Stimulated activated CD8-positive, alpha-beta memory T cell treated with anti-CD3 and anti-CD28 coated beads, Interleukin-15, amount 100 ng/mL, for 24 hours (primary cell): ENCODE data around the gene MAPK13.

ENCODE experiments used
- DNase-seq: peaks from one replicate; pipeline ENCODE4 v3.0.0-alpha.2; 2020; ENCODE audit warnings: low read depth

Gene MAPK13

DNA sequence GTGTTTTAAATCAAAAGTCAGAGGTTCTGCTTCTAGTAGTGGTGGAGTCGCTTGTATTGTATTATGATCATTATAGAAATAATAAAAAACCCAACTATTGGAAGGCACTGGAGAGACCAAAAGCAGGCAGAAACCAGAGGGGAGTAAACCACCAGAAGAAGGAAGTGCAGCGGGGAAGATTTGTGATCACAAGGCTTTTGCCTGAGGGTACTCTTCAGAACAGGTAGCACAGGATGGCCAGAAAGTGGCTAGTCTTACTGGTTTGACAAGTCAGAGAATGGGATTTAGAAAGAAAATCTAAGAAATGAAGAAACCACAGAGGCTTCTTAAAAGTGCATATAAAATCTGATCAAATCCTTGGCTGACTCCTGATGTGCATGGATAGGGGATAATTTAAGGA is 24.0 kb downstream of the MAPK13 start:
- DNase-seq: no peak

DNA sequence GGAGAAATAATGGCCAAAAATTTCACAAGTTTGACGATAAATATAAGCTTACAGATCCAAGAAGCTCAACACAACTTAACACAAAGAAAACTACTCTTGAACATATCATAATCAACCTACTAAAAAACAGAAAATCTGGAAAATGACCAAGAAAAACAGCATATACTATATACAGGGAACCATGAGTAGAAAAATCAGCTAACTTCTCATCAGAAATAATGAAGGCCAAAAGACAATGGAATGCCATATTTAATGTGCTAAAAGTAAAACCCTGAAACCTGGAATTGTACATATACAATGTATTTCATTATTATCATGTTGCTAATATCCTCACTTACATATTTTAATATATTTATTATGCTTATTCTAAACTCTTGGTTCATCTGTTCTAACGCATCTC is 25.3 kb downstream of the MAPK13 start:
- no peak for DNase-seq

DNA sequence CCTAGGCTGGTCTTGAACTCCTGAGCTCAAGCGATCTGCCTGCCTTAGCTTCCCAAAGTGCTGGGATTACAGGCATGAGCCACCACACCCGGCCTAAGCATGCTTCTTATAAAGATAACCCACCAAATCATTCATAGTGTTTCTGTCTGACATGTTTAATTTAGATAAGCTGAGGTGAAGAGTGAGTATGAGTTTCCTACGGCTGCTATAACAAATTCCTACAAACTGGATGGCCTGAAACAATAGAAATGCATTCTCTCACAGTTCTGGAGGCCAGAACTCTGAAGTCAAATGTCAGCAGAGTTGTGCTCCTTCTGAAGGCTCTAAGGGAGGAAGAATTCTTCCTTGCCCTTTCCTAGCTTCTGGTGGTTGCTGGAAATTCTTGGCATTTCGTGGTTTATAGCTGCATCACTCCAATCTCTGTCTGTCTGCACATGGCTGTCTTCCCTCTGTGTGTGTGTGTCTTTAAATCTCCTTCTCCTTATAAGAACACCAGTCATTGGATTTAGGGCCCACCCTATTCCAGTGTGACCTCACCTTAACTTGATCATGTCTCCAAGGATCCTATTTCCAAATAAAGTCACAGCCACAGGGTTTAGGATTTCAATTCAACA is 29.9 kb downstream of the MAPK13 start:
- DNase-seq: no peak

DNA sequence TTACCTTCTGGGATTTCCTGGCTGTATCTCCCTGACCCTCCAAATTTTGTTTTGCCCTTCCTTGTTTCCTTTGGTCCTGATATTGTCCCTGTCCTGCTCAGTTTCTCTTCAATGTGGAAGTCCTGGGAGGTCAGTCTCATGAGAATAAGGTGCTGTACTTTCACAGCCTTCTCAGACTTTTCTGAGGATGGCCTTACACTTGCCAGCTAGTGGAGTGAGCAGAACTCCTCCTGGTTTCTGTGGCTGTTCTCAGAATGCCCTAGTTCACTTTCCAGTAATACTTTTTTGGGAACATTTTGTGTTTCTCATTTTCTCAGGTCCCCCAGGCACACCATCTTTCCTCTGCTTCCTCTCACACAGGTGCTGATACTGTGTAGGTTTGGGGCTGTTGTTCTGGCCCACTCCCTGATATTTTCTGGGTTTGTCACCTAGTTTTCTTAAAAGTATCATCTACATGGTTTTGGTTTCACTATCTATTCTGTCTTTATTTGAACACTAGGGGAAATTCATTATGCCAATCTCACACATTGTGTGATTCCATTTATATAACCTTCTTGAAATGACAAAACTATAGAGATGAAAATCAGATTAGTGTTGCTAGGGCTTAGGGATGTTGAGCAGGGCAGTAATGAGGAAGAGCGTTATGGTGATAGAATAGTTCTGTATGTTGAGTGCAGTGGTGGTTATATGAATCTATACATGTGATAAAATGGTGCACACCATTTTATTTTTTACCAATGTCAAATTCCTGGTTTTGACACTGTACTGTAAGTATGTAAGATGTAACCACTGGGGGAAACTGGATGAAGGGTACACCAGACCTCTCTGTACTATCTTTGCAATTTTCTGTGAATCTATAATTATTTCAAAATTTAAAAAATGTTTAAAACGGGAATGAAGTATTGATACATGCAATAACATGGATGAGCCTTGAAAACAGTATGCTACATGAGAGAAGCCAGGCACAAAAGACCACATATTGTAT is 39.0 kb downstream of the MAPK13 start:
- no peak for DNase-seq

DNA sequence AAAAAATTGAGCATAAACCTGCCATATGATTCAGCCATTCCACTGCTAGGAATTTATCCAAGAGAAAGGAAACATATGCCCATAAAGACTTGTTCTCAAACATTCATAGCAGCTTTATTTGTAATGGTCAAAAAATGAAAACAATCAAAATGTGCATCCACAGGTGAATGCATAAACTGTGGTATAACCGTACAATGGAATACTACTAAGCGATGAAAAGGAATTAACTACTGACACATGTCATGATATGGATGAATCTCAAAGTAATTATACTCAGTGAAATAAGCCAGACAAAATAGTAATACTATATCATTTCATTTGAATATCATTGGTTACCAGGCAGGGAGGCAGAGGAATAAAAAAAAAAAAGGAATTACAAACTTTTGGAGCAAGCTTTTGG is 40.4 kb downstream of the MAPK13 start:
- no peak for DNase-seq

DNA sequence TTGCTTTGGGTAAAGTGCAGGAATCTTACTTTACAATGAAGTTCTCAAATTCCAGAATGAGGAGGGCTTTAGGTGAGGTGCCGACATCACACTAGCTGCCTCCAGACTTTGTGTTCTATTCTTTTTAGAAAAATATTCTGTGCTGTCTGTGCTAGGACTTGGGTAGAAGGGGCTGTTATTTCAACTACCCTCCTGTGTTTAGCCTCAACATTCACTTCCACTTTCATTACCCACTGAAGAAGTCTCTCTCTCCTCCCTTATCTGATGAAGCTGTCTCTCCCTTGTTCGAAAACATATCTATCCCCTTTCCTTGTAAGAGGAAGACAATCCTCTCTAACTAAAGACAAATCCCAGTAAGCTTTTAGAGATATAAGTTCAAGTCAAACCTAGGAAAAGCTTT is 41.3 kb downstream of the MAPK13 start:
- DNase-seq: no peak

DNA sequence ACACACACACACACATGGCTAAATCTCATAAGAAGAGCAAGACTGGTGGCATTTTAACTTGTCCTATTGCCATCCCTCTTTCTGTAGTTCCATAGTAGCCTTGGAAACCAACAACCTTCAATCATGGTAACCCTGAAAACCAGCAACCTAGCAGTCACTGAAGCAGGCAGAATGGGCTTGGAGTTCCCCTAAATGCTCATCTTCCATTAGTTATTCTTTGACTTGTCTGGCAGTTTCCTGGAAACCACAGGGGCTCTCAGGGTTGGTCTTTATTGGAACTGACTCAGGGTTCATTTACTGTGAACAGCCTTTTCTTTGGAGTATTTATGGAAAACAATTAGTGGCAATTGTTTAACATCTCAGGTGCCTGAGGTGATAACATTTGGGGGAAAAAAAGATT is 46.9 kb downstream of the MAPK13 start:
- DNase-seq: no peak

DNA sequence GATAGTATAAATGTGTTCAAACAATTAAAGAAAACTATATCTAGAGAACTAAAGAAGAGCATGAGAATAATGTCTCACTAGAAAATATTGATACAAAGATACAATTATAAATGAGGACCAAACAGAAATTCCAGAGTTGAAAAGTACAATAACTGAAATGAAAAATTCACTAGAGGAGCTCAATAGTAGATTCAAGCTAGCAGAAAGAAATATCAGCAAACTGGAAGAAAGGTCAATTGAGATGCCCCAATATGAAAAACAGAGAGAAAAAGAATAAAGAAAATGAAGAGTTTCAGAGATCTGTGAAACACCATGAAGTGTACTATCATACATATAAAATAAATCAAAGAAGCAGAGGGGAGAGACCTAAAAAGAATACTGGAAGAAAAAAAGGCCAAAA is 48.2 kb downstream of the MAPK13 start:
- no peak for DNase-seq

DNA sequence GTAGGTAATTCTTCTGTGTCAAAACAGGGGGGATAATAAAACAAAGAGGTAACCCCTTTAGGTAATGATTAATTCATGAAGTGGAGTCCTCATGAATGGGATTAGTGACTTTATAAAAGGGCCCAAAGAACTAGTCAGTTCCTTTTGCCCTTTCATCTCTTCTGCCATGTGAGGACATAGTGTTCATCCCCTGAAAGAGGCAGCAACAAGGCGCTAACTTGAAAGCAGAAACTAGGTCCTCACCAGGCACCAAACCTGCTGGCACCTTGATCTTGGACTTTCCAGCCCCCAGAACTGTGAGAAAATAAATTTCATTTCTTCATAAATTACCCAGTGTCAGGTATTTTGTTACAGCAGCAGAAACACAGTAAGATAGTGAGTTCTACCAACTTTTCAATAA is 49.8 kb downstream of the MAPK13 start:
- no peak for DNase-seq

DNA sequence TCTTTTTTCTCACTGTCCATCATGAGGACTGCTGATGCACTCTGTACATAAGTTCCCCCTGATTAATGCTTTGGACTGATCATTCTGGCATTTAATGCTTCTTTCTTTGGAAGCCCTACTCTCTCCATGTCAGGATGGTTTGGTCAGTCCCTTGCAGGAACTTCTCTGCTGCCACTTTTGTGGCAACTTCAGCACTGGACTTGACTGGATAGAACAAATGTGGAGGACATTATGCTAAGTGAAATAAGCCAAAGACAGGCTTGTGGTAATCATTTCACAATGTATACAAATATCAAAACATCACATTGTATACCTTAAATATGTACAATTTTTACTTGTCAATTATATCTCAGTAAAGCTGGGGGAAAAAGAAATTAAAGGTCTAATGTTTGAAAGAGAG is 54.0 kb downstream of the MAPK13 start:
- no peak for DNase-seq

DNA sequence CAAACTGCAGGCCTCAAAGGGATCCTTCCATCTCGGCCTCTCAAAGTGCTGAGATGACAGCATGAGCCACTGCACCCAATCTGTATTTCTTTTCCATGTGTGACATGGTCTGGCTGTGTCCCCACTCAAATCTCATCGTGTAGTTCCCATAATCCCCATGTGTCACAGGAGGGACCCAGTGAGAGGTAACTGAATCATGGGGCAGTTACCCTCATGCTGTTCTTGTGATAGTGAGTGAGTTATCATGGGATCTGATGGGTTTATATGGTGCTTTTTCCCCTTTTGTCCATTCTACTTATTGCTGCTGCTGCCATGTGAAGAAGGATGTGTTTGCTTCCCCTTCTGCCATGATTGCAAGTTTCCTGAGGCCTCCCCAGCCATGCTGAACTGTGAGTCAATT is 55.9 kb downstream of the MAPK13 start:
- no peak for DNase-seq

DNA sequence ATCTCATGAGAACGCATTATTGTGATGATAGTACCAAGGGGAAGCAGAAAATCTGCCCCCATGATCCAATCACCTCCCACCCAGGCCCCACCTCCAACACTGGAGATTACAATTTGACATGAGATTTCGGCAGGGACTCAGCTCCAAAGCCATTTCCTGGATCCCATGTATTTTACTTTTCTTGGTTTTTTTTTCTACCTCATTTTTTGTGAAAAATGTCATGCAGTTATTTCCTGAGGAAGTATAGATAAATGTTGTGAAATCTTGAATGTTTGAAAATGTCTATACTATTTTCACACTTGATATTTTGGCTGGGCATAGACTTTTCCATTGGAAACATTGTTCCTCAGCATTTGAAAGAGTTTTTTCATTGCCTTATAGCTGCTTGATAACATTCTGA is 57.1 kb downstream of the MAPK13 start:
- no peak for DNase-seq
